ENCODE measurements around the gene MC1R. TPM values are rescaled to one million over a fixed set of nuclear protein-coding genes. Genes with fewer than 3 reads are reported as not detected.

The MC1R gene
- total RNA-seq, 2 experiments from 2014 or later = 6.7 to 6.9 TPM

DNA sequence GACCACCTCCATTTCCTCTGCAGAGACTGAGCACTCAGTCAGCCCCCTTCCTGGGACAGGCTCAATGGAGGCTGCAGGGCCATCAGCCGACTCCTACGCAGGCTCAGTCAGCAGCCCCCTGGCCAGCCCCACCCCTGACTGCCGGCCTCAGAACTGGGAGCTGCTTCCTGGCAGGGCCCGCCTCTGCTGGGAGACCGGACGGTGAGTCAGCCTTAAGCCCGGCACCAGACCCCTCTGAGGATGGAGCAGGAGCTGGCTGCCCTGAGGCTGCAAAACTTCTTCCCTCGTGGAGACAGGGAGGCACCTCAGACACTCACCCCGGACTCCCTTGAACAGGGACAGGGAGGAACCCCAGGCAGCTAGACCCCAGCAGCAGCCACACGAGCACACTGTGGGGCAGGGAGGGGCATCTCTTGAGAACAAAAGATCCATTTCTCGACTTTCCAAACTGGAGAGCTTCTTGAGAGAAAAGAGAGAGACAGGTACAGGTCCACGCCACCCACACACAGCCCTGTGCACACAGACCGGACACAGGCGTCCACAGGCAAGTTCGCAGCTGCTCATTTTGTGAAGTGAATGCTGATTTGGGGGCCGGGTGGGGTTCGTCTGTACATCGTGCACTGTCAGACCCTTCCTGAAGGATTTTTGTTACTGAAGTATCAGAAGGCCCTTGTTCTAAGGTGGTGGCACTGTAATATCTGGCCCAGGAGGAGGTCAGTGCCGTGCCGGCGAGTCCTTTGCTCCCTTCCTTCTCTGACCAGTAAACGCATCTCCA lies 3.2 kb downstream of the MC1R start:
- intact Hi-C loops (cut with DNase I, micrococcal nuclease) = no loop called here
- Mint-ChIP-seq H3K4me3 (peak overlapping the region; percentile 34), H3K9me3 (no peaks in the 10 kb centered on the region), H3K27ac (no peak overlapping the region), H3K4me1 (ENCODE audit: low read depth) (peaks cover 49% of the 10 kb centered on the region), H3K36me3 (ENCODE audit: low read depth) (no peaks in the 10 kb centered on the region), H3K27me3 (peaks cover 20% of the 10 kb centered on the region)
- ChIA-PET POLR2A (no interaction called here), CTCF (interaction anchor here (1.6 kb wide), 1 partner anchor 12 kb away, joined by 8 read pairs; no protein-coding TSS in a partner anchor)
- Histone ChIP-seq H3K4me3 (ENCODE audit: low read length) (no peak overlapping the region), H3K9me3 (ENCODE audit: control insufficient read depth in 1 of 2, insufficient read depth in 1 of 2, low read length in 2 of 2) (peaks cover 0 to 35% of the 10 kb centered on the region in 2 experiments), H3K36me3 (ENCODE audit: insufficient read depth, low read length) (no peaks in the 10 kb centered on the region), H3K27ac (ENCODE audit: low read depth in 1 of 2, low read length in 2 of 2) (no peak overlapping the region), H3K27me3 (ENCODE audit: control insufficient read depth in 1 of 2, insufficient read depth in 2 of 2, low read length in 2 of 2) (peaks cover 44 to 55% of the 10 kb centered on the region in 2 experiments), H3K4me1 (ENCODE audit: insufficient read depth, low read length) (peaks cover 94% of the 10 kb centered on the region)
- DNase-seq (peak in 1 of 14 experiments; percentile 47), ATAC-seq (ENCODE audit: poor library complexity) (no peak)
- TF ChIP-seq, protein P1, sequence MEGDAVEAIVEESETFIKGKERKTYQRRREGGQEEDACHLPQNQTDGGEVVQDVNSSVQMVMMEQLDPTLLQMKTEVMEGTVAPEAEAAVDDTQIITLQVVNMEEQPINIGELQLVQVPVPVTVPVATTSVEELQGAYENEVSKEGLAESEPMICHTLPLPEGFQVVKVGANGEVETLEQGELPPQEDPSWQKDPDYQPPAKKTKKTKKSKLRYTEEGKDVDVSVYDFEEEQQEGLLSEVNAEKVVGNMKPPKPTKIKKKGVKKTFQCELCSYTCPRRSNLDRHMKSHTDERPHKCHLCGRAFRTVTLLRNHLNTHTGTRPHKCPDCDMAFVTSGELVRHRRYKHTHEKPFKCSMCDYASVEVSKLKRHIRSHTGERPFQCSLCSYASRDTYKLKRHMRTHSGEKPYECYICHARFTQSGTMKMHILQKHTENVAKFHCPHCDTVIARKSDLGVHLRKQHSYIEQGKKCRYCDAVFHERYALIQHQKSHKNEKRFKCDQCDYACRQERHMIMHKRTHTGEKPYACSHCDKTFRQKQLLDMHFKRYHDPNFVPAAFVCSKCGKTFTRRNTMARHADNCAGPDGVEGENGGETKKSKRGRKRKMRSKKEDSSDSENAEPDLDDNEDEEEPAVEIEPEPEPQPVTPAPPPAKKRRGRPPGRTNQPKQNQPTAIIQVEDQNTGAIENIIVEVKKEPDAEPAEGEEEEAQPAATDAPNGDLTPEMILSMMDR (IDR thresholded peaks at IDR 0.05) = no peak

DNA sequence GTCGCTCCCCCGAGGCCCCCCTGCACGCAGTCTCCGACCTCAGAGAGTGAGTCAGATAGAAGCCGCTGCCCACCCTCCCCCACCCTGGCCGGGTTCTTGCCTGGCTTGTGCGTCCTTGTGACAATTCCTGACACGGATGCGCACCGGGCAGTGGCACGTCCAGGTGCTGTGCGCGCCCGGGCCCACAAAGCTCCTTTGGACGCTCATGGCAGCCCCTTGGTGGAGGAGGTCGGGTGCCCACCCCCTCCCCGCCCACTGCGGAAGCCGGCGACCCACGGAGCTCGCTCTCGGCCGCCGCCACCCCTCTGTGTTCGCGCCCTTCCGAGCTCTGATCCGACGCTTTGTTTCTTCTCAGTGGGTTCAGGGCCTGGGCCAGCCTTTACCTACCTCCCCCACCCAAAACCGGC lies 3.8 kb downstream of the MC1R start:
- H3K27ac Mint-ChIP-seq = no peak overlapping the region
- H3K27me3 ChIP-seq (ENCODE audit: control insufficient read depth in 1 of 2, insufficient read depth in 2 of 2, low read length in 2 of 2) = peaks cover 49 to 61% of the 10 kb centered on the region in 2 experiments
- peaks cover 49% of the 10 kb centered on the region for H3K4me1 Mint-ChIP-seq (ENCODE audit: low read depth)

DNA sequence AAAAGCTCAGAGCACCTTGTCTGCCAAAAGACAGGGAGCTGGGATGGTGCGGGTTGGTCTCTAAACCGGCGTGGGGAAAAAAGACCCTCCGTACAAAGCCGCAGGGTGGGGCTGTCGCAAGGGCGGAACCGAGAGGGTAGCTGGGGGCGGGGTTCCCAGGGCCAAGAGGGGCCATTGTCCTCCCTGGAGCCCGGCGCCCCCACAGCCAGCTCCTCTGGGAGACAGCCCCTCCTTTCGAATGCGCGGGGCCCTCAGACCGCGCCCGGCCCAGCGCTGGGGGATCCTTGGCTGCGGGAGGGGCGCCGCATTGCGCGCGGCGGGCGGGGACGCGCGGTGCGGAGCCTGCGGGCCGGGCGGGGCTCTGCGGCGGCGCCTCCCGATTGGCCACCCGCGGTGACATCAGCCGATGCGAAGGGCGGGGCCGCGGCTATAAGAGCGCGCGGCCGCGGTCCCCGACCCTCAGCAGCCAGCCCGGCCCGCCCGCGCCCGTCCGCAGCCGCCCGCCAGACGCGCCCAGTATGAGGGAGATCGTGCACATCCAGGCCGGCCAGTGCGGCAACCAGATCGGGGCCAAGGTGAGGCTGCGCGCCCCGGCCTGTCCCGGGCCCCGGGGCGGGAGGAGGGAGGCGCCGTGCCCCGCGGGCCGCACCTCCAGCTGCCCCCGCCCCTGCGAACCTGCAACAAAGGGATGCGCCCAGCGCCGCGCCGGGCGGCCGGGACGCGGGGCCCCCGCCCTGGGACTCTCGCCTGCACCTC lies 4.4 kb downstream of the MC1R start, which contains the start of gene TUBB3:
Gene TUBB3, plus strand, starts transcription at position 459 of the 756 bp plus-strand sequence. Its CDS starts 60 bp downstream, at position 519.
- peak within 1 kb of the TSS; percentile 34 for H3K4me3 Mint-ChIP-seq
- intact Hi-C loops (cut with DNase I, micrococcal nuclease) = no loop called here
- DNase-seq (peak in 4 of 14 experiments; percentile 26 to 68 (median 49)), ATAC-seq (ENCODE audit: poor library complexity) (no peak)
- POLR2A ChIA-PET = interaction anchor here (1.5 kb wide), 1 partner anchor 50 kb away, joined by 3 read pairs; the partner anchor contains the start of gene TCF25
- Histone ChIP-seq H3K4me1 (ENCODE audit: insufficient read depth, low read length) (peaks cover 82% of the 10 kb centered on the region), H3K27ac (ENCODE audit: low read depth in 1 of 2, low read length in 2 of 2) (no peak within 1 kb of the TSS), H3K27me3 (ENCODE audit: control insufficient read depth in 1 of 2, insufficient read depth in 2 of 2, low read length in 2 of 2) (peaks cover 55 to 66% of the 10 kb centered on the region in 2 experiments), H3K4me3 (ENCODE audit: low read length) (peak within 1 kb of the TSS; percentile 29), H3K9me3 (ENCODE audit: control insufficient read depth in 1 of 2, insufficient read depth in 1 of 2, low read length in 2 of 2) (peaks cover 0 to 34% of the 10 kb centered on the region in 2 experiments), H3K36me3 (ENCODE audit: insufficient read depth, low read length) (no peaks in the 10 kb centered on the region)
- H3K36me3 Mint-ChIP-seq (ENCODE audit: low read depth) = no peaks in the 10 kb centered on the region
- CTCF ChIA-PET = interaction anchor here (0.6 to 1.6 kb wide), 2 partner anchors 11 to 13 kb away, joined by 3 to 8 read pairs; no protein-coding TSS in a partner anchor
- peaks cover 44% of the 10 kb centered on the region for H3K4me1 Mint-ChIP-seq (ENCODE audit: low read depth)
- no peaks in the 10 kb centered on the region for H3K9me3 Mint-ChIP-seq
- H3K27ac Mint-ChIP-seq = no peak within 1 kb of the TSS
- peaks cover 26% of the 10 kb centered on the region for H3K27me3 Mint-ChIP-seq
- TF ChIP-seq, protein P1 (IDR thresholded peaks at IDR 0.05) = no peak

More for the DNA sequence above, 3.8 kb downstream of the MC1R start:
- H3K9me3 ChIP-seq (ENCODE audit: control insufficient read depth in 1 of 2, insufficient read depth in 1 of 2, low read length in 2 of 2) = peaks cover 0 to 35% of the 10 kb centered on the region in 2 experiments
- H3K36me3 Mint-ChIP-seq (ENCODE audit: low read depth) = no peaks in the 10 kb centered on the region
- H3K4me3 ChIP-seq (ENCODE audit: low read length) = peak overlapping the region; percentile 29
- no peaks in the 10 kb centered on the region for H3K9me3 Mint-ChIP-seq
- peaks cover 88% of the 10 kb centered on the region for H3K4me1 ChIP-seq (ENCODE audit: insufficient read depth, low read length)
- ChIA-PET CTCF (interaction anchor here (1.6 kb wide), 1 partner anchor 12 kb away, joined by 8 read pairs; no protein-coding TSS in a partner anchor), POLR2A (interaction anchor here (1.5 kb wide), 1 partner anchor 49 kb away, joined by 3 read pairs; the partner anchor contains the start of gene TCF25)
- intact Hi-C loops (cut with DNase I, micrococcal nuclease) = no loop called here
- peak in 3 of 14 experiments; percentile 23 to 58 (median 48) for DNase-seq
- TF ChIP-seq, protein P1 (IDR thresholded peaks at IDR 0.05) = no peak
- no peaks in the 10 kb centered on the region for H3K36me3 ChIP-seq (ENCODE audit: insufficient read depth, low read length)
- peak overlapping the region; percentile 34 for H3K4me3 Mint-ChIP-seq
- no peak overlapping the region for H3K27ac ChIP-seq (ENCODE audit: low read depth in 1 of 2, low read length in 2 of 2)
- ATAC-seq (ENCODE audit: poor library complexity) = no peak
- H3K27me3 Mint-ChIP-seq = peaks cover 22% of the 10 kb centered on the region
